Uterus (tissue), 2 donors: ENCODE measurements around the gene PSD4.

Experiments used
- POLR2A ChIP-seq, 2 donors: fragments of 450-650 bp; IDR thresholded peaks; one replicate each; pipeline ENCODE4 v1.6.1; 2016; ENCODE audit warnings: antibody characterized with exemption in 2 of 2, mild to moderate bottlenecking in 1 of 2, moderate library complexity in 1 of 2
- TF ChIP-seq, protein P1 (sequence below), 4 experiments: fragments of 200-600 bp in 2 of 4; fragments of 450-650 bp in 2 of 4; sonication (generic) in 2 of 4; IDR thresholded peaks; one replicate each; pipeline ENCODE4 v1.5.1; 2016 to 2019; ENCODE audit warnings: antibody characterized with exemption in 4 of 4, mild to moderate bottlenecking in 2 of 4, moderate library complexity in 1 of 4

DNA sequence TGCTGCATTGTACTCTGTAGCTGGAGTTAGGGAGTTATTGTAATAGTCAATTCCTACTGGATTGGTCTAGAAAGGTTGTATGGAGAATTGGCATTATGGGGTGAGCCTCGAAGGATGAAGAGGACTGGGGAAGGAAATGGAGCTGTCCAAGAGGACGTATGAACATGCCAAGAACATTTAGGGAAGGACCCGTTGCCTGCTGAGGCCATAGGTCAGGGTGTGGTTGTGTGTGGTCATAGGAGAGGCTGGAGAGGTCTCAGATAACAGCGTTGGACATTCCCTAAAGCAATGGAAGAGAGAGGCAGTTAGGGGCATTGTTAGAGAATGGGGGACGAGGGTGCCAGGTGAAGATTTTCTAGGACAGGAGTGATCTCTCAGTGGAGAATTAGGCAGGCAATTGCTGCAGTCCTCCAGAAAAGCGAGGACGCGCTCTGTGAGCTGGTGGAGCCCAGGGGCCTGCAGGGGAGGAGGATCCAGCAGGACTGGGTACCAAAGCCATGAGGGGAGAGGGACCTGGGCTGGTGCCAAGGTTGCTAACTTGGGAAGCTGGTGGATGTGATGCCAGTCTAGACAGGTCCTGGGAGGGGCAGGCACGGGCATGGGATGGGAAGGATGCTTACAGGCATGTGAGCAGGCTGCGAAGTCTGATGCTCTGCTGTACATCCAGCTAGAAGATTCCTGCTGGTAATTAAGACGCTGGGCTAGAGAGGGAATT is 9.4 kb upstream of the PSD4 start:
- TF ChIP-seq, protein P1, sequence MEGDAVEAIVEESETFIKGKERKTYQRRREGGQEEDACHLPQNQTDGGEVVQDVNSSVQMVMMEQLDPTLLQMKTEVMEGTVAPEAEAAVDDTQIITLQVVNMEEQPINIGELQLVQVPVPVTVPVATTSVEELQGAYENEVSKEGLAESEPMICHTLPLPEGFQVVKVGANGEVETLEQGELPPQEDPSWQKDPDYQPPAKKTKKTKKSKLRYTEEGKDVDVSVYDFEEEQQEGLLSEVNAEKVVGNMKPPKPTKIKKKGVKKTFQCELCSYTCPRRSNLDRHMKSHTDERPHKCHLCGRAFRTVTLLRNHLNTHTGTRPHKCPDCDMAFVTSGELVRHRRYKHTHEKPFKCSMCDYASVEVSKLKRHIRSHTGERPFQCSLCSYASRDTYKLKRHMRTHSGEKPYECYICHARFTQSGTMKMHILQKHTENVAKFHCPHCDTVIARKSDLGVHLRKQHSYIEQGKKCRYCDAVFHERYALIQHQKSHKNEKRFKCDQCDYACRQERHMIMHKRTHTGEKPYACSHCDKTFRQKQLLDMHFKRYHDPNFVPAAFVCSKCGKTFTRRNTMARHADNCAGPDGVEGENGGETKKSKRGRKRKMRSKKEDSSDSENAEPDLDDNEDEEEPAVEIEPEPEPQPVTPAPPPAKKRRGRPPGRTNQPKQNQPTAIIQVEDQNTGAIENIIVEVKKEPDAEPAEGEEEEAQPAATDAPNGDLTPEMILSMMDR (IDR thresholded peaks at IDR 0.05): no peak
- no peak for TF ChIP-seq POLR2A (IDR thresholded peaks at IDR 0.05)
